ENCODE results near the gene EDAR.

EDAR gene

DNA sequence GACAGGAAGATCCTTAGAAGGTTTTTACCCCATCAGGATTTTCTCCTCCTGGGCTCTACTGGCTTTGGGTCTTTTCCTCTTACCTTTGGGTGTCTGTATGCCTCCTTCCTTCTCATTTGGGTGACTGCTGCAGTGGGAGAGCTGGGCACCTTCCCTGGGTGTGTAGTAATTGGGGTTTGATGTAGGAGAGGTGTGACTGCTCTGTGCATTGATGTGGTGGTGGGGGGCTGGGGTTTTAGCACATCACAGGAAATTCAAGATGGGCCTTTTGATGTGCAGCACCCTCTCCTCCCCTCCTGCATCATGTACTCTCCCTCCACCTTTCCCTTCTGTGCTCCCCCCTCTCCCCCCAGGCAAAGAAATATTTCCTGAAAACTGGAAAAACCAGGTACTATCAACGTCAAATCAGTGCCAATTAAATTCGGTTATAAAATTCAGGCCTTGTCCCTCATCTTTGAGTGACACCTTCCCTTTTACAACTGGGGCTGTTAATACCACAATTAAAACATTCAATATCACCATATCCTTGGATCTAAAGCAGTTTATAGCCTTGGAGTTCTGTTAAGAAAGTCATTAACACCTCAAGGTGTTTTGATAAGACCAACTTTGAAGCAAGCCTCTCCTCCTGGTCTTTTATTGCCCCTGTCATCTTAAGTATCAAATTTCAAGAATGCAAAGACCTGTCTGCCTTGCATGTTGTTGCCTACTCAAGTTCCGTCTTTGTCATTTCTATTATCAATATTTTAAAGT lies 23.3 kb downstream of the EDAR start:
- DNase-seq, result no peak

DNA sequence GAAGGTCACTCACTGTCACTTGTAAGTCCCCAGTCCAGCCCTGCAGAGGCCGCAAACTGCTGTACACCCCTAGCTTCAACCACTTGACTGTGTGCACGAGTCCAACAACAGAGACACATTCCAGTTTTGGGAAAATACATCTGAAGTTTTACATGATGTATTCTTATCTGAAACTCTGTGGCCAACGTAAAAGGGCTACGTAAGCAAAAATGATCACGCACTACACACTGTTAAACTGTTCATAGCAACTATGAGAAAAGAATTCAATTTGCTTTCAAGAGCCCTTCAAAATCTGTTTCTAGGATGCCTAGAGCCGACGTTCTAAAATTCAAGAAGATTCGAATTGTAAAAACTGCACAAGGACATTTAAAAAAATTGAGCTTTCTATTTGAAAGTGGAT lies 26.0 kb downstream of the EDAR start:
- no peak for DNase-seq

DNA sequence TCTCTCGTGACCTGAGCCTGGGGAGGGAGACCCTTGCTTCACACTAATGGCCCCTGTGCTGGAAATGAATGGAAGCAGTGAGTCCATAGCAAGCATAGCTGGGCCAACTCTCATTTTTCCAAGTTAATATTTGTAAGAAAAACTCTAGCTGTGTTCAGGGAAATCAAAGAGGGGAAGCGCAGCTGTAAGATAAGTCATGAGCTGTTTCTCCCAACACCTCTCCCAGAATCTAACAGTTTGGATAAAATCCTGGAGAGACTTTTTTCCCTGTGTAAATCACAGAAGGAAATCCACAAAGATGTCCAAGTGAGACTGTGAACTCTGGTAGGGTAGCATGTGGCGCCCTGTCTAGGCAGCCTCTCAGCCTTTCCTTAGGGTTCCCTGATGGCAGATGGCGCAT lies 27.2 kb downstream of the EDAR start:
- no peak for DNase-seq

DNA sequence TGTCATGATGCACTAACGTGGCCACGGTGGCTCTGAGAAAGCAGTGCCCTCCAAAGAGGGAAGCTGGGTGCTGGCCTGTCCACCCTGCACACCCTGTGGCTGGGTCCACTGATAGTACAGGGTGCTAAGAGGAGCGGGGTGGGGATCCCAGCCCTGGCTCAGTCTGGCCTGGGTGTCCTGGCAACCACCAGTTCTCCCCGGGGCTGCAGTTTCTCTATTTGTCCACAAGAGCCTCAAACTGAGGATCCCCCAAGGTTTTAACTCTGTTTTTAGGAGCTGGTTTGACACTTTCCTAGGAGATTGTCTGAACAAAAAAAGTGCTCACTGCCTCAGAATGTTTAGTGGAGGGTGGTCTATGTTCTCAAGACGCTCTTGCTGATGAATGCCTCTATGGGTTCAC lies 29.0 kb downstream of the EDAR start:
- no peak for DNase-seq

DNA sequence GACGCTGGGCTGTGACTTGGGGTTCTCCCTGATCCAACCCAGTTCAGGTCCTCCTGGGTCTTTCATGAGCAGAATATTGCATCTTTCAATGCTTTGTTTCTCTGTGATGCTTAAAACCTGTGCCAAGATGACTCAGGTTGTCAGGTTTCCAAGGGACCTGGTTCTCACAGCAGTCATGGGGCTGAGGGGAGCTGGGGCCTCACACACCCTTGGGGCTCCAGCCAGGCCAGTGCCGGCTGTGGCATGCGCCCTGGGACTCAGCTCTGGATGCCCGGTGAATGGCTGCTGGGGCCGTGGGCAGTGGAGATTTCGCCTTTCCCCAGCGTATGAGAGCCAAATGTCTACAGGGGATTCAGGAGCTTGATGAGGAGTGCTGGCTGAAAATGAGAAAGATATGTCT lies 29.6 kb downstream of the EDAR start:
- no peak for DNase-seq

DNA sequence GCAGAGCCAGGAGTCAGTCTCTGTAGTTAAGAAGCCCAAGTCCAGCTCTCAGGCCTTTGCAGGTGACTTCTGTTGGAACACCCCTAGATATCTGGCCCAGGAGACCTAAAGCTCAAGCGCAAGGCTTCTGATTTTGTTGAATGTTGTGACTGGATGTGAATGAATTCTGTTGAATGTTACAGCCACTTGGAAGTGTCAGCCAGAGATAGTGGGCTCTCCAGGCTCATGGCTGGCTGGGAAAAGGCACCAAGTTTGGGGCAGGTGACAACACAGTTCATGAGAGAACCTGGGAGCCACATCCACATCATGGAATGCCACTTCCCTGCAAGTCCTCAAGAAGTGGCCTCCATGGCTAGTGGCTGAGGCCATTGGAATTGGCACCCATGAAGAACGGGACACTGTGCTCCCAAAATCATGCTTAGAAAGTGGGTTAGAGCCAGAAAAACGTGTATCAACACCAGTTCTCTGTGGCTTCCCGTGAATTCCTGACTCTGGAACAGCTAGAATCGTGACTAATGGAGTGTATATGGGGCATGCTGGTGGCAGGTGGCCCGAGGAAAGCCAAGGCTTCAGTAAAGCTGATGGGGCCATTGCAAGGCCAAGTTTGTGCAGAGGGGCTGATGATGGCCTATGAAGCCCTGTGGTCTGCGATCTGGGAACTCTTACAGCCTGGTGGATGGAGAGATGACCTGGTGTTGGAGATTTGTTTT lies 30.2 kb downstream of the EDAR start:
- no peak for DNase-seq

DNA sequence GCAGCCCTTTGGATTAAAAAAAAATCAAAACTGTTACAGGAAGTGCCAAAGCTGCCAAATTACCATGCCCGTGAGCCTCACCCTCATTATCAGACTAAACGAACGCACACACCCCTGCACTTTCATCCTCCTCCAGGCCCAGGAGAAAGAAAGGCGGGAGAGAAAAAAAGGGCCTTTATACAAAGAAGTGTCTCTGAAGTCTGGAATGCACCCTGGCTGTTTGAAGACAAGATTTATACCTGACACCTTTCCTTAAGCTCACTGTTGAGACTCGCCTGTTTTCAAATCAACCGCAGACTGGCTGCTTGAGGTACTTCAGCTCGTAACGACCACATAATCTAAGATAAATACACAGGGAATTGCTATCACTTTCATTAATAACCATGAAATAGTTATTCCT lies 31.0 kb downstream of the EDAR start:
- DNase-seq, result no peak

DNA sequence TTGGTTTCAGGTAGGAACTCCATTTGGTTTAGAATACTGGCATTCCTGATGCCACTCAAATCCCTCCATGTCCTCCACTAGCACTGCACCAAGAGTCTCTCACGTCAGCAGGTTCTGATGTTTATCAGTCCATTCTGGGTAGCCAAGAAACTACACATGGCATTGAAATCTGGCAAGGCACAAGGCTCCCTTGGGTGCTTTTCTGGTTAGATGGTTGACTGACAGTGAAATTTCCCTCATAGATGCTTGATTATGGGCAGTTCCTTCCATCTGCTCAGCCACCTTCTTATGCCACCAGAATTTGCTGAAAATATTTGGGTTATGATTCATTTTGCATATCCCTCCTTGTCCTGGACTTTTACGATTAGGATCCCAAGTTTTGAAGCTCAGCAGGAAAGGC lies 32.6 kb downstream of the EDAR start:
- no peak for DNase-seq

DNA sequence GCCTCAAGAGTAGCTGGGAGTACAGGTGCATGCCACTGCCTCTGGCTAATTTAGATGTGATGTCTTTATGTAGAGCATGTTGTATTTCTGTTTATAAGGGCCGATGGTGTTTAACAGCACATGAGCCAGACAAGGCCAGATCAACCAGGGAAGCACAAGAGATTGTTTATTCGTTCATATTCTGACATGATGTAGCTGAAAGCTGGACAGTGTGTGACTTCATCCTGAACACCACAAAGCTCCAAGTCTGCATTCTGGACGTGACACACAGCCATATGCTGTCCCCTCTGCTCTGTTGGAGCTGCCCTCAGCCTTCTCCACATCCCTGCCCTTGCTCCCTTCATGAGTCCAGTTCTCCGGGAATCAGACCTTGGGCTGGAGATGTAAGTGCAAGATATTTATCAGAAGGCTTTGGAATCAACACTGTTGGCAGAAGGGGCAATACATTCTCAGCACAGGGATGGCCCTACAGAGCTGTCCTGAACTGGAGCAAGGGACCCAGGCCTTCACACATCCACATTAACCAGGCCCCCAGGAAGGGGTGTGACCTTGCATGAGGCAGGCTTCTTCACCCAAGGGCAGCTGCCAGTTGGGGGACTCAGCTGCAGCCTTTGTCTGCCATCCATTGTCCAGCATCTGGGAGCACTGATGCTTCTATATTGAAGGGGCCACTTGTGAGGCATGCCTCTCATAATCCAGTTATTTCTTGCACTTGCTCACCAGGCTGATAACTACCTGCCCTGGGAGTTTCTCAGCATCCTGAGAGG lies 38.5 kb downstream of the EDAR start:
- no peak for DNase-seq

DNA sequence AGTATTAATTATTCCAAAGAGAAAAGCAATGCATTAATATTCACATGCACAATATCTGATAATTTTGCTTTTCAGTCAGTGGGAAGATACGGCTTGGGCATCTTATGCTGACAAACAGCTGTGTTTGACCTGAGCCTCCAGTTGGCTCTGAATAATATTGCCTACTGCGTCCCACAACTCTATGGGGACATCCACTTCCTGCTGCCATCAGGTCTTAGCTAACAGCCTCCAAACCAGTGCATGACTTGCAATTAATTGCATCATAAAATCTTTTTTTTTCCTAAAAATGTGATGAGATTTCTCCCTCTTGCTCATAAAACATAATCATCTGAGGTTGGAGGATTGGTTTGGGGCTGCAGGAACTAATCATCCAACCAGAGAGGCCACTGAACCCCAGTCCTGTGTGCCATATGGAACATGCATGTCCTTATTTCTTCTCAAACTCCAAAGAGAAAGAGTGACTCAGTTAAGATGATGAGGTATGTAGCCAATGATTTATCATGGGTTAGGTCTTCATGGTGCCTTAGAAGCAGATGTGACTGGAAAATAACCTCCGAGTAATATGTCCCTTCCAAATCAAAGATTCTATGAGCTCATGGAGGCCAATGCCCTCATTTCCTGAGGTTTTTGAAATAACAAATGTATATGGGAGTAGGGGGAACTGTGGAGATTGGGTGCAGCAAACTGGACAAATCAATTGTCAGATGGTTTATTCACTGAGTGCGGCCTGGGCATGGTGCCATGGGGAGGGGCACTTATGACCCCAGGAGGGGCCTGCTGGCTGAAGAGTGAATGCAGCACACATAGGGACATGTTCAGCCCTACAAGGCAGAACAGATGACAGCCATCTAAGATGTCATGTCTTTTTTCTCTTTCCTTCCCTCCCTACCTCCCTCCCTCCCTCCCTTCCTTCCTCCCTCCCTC lies 39.4 kb downstream of the EDAR start:
- DNase-seq, result no peak

DNA sequence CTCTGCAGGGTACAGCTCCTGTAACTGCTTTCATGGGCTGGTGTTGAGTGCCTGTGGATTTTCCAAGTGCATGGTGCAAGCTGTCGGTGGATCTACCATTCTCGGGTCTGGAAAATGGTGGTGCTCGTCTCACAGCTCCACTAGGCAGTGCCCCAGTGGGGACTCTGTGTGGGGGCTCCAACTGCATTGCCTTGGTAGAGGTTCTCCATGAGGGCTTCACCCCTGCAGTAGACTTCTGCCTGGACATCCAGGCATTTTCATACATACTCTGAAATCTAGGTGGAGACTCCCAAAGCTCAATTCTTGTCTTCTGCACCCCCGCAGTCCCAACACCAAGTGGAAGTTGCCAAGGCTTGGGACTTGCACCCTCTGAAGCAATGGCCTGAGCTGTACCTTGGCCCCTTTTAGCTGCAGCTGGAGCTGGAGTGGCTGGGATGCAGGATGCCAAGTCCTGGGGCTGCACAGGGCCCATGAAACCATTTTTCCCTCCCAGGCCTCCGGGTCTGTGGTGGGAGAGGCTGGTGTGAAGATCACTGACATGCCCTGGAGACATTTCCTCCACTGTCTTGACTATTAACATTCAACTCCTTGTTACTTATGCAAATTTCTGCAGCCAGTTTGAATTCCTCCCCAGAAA lies 41.6 kb downstream of the EDAR start:
- no peak for DNase-seq

DNA sequence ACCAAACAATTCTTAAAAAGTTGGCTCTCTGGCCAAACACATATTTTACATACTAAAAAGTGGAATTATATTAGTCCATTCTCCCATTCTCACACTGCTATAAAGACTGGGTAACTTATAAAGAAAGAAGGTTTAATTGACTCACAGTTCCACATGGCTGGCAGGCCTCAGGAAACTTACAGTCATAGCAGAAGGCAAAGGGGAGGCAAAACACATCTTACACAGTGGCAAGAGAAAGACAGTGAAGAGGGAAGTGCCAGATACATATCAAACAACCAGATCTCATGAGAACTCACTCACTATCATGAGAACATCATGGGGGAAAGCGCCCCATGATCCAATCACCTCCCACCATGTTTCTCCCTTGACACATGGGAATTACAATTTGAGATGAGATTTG lies 42.6 kb downstream of the EDAR start:
- no peak for DNase-seq

DNA sequence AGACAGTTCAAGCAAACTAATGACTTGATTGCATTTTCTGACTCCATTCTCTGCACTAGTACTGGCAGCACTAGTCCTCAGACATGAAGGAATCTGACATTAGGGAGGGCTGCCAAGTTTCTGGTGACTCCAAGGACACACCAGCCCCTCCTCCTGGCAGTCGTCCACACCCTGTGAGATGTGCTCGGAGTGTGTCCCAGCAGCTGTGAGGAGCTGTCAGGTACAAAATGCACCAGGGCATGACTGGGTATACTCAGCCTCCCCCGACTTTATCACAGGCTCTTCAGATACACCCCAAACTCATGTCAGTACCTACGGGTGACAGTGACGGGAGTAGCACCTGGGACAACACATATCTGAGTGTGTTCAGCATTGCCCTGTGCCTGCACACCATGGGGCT lies 43.1 kb downstream of the EDAR start:
- no peak for DNase-seq

DNA sequence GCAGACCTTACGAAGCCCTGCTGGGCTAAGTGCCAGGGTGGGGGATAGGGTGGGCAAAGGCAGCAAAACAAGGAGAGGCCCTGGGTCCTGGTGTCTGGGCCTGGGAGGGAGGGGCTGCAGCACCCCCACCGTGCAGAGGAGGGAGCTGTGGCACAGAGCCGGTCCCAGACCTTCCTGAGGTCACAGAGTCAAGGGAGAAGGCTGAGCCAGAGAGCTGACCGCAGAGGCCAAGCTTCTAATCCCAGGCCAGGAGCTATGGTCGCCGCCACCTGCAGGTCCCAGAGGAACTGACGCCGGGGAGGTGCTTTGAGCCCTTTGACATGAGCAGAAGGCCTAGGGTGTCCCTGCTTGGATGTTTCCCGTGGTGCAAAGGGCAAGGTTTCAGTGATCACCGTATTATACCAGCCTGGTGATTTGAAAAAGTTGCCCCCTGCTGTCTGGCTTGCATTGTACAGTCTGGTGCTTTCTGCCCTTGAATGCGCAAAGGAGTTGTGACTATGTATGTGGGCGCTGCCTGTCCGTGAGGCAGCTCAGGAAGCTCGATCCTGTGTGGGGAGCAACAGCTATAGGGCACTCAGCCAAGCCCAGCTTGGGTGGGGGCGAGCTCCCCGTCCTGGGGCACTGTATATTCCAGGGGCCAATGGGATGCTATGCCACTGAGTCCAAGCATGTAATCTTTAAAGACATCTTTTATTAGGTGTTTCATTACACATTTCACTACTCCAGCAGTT lies 44.3 kb downstream of the EDAR start:
- no peak for DNase-seq

DNA sequence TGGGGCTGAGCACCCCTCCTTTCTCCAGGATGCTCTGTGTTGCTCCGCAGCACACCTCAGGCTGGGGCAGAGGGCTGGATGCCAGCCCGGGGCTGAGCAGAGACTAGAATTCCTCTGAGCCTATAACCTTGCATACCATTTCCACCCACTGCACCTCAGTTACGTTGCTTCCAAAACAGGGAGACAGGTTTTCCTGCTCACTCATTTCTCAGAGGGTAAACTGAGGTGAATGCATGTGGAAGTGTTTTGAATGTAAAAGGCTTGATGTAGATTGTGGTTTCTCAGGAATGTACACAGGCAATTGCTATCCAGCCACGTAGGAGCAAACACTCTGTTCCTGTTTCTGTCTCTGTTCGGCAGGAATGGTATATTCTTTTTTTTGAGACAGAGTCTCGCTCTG lies 45.3 kb downstream of the EDAR start:
- DNase-seq, result no peak

DNA sequence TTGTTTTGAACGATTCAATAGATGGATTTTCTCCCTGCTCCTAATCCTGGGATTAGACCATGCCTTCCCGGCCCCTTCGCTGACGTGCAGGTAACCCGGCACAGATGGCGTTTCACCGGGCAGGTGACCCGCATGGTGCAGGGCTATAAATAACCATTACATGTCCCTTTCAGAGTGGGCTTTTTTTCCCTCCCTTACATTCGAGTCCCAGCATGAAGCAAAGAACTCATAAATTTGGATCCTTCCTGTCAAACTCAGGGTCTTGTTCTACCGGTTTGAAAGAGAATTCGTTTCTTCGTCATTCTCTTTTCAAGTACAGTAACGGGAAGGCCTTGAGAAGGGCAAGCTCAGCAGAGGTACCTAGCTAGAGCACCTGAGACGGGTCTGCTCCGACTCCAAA lies 46.1 kb downstream of the EDAR start:
- no peak for DNase-seq

DNA sequence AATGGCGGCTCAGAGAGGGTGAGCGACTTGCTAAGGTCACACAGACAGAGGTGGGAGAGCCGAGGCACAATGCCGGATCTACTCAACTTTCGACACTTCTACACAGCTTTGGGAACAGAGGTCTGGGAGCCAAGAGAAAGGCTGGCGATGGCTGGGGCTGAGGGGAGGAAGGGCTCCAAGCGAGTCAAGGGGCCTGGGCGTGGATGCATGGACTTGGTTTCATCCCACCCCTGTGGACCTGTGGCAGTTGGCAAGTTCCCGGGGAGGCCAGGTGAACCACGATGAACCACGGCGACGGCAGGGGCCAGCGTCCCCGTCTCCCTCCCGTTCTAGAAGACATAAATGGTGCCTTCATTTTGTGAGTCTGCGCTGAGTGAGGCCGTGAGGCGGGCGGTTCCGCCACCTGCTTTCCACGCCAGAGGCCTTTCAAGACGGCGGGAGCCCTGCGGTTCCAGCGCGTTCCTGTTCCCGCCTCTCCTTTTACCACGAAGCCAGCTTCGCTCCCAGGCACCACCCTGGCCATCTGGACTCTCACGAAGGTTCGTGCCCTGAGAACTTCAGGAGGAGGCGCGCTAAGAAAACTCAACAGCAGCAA lies 46.7 kb downstream of the EDAR start:
- no peak for DNase-seq

DNA sequence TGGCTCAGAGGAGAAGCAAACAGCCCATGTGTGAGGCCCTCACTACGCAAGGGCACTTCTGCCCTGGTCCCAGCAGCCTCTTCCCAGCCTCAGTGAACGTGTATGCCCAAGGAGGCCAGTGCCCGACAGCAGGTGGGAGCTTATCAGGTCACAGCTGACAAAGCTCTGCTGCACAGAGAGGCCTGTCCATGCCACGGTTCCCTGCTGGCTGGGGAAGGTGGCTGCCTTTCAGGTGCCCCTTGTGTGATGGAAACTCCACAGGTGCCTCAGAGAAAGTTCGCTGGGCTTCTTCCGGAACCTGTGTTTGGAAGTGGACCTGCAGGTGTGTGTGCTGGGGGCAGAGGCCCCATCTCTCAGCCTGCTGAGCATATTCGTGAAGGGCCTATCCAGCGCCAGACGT lies 47.3 kb downstream of the EDAR start:
- DNase-seq, result no peak

DNA sequence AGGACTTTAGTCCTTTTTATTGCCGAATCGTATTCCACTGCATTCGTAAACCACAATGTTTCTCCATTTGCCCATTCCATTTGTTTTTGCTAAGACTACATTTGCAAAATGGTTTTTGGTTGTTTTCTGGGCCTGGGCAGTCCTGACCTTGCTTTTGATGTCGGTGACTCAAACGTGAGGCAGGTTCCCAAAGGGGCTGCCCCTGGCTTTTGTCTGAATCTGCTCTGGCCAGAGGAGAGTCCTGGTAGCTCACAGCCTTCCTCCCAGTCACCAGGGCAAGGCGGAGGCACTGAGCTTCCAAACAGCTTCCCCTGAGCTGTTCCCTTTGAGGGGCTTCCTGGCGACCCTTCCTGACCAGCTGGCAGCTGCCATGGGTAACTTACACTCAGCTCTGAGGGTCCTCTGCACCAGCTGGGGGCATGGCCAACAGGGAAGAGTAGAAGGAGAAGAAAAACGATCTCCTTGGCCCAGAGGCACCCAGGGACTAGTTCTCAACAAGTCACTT lies 47.8 kb downstream of the EDAR start:
- DNase-seq, result no peak

DNA sequence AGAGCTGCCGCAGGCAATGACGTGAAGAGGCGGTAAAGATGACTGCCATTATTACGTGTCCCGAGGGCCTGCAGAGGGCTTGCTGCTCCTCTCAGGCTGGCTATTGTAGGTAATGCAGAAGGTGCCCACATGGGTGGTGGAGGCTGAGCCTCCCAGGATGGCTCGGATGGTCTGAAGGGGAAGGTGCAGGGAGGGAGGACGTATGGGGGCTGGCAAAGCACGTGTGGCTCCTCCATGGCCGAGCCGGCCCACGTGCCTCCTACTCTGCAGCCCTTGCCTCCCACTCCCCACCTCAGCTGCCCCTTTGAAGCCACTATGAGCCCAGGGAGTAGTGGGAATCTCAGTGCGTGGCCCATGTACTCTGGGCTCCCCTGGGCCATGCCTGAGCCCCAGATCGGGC lies 48.9 kb downstream of the EDAR start:
- no peak for DNase-seq

DNA sequence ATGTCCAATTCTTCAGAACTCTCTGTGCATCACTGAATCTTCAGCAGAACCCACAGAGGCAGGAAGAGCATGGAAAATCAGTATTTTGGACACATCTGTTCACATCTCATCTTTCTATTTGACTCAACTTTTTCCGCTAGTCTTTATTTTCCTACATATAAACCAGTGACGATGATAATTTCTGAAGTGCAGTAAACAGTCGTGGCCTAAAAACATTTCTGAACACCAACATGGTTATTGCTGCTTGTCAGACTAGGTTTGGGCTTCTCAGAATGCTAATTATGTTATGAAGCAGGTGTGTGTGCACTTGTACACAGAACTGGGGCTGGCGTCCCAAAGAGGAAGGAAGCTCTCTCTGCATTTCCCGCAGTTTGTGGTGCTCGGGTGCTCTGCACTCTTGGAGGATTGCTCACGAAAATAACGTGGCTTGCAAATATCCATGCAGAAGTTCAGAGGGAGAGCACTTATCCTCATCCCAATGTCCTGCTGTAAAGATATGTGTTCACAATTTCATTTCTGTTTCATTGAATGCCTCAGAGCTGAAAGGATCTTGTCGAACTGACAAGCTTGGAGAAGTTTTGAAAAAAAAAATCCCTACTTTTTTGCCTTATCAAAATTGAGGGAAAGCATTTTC lies 50.8 kb downstream of the EDAR start:
- no peak for DNase-seq
